Cortex of kidney (tissue), 1 donor: ENCODE data around the gene PDGFB.

ENCODE experiments used
- DNase-seq: peaks from one replicate; lab custom pipeline; 2025; lab: John Stamatoyannopoulos, UW

PDGFB gene

DNA sequence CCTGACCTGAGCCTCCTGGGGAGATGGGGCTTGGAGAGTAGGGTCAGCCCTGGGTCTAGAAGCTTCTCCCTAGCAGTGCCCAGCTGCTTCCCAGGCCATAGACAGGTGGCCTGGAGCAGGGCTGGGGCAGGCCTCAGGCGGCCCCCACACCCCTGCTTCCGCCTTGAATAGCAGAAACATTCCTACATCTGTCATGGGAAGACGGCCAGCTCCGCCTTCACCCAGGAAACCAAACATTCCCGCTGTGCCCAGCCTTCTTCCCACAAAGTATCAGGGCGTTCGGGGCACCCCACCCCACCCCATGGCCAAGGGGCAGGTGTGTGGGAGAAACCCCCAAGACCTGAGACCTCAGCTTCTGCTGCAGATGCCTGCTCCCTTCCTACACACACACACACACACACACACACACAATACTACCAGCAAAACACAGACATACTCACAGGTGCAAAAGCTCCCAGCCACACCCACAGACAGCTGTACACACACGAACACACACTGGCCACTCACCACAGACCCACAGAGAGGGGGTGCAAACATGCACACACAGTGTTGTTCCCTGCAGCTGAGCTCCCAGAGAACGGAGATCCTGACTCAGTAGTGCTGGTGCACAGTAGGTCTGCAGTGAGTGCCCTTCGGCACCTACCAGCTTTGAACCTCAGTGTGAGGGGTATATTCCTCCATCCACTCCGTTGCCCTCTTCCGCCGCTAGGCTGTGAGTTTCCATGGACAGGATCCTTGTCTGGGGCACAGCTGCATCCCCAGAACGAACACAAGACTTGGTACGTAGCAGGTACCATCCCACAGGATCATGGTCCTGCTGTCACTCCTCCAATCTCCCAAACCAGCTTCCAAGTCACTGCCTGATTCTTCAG lies 37.4 kb downstream of the PDGFB start:
- no peak for DNase-seq

DNA sequence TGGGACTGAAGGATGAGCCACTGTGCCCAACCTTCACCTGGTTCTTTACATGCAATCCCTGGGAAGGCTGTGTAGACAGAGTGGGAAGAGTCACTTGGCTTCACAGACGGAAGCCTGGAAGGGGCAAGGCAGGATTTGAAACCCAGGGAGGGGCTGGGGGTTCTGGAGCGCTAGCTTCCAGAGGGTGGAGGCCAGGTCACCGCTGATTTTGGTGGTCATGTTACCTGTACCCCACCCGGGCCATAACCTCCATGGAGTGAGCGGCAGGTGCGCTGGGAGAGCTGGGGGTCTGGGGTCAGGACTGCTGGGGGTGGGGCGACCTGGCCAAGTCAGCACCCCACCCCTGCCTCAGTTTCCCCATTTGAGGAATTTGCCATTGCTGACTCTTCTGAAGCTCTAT lies 38.3 kb downstream of the PDGFB start:
- no peak for DNase-seq

DNA sequence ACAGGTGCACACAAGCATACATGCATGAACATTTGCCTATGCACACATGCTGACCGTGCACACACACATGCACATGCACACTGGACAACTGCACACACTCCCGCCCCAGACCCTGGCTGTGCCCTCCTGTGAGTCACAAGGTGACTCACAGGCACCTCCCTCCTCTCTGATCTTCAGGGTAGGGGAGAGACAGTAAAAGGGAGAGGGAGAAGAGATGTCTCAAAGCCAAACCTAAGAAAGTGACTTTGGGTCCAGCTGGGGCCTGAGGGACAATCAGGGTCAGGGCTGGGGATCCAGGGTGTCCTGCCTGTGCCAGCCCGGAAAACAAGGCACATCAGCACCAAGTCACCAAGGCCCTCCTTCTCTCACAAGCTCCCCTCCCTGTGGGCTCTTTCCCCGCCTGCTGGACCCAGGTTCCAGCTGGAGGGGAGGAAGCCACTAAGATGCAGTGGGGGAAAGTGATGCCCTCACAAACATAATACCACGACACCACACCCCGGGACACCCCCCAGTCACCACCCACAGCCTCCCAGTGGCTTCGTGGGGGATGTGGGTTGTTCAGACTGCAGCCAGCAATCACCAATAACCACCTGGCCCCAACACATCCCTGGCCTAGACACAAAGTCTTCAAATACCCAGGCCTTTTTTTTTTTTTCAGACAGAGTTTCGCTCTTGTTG lies 39.3 kb downstream of the PDGFB start:
- DNase-seq = no peak

DNA sequence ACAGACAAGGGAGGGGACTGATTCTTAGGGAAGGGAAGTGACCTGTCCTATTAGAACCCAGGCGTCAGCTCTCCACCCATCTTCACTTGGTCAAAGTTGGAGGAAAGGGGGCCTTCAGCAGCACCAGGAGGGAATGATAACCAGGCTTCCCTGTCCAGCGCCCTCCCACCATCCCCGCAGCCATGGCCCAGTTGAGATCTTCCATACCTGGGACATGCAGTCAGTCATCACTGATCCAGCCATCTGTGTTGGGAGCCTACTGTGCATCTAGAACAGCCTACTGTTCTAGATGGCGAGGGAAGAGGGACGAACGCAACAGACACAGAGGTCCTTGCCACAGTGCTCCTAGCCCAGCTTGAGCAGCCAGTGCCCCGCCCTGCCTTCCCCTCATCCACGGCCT lies 40.6 kb downstream of the PDGFB start:
- no peak for DNase-seq

DNA sequence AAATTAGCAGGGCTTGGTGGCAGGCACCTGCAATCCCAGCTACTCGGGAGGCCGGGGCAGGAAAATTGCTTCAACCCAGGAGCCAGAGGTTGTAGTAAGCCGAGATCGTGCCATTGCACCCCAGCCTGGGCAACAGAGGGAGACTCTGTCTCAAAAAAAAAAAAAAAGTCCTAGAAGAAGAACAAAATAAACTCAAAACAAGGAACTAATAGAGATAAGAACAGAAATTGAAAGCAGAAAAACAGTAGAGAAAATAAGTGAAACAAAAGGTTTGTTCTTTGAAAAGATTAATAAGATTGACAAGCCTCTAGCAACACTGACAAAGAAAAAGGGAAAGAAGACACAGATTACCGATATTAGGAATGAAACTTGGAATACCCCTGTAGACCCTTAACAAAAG lies 47.2 kb downstream of the PDGFB start:
- DNase-seq = no peak

DNA sequence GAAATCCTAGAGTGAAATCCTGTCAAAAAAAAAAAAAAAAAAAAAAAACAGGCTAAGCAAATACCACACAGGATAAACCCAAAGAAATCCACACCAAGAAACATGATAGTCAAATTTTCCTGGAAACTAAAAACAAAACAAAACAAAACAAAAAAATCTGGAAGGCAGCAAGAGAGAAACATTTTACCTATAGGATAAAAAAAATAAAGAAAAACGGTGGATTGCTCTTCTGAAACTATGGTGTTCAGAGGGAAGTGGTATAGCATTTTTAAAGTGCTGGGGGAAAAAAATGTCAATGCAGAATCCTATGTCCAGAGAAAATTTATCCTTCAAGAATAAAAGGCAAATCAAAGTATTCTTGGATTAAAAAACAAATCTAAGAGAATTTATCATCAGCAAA lies 50.7 kb downstream of the PDGFB start:
- DNase-seq = no peak

DNA sequence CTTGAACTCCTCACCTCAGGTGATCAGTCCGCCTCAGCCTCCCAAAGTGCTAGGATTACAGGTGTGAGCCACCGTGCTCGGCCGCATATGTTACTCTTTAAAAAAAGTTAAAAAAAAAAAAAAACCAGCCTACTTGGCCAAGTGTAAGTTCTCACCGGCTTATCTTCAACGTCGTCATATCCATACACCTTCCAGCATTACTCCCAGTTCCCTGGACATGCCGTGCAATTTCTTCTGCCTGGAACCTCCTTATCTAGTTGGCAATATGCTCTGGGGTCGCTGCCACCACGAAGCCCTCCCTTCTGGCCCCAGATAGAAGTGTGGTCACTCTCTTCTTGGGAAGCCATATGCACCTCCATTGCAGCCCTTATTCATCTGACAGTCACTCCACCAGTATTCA lies 56.0 kb downstream of the PDGFB start:
- DNase-seq = no peak

DNA sequence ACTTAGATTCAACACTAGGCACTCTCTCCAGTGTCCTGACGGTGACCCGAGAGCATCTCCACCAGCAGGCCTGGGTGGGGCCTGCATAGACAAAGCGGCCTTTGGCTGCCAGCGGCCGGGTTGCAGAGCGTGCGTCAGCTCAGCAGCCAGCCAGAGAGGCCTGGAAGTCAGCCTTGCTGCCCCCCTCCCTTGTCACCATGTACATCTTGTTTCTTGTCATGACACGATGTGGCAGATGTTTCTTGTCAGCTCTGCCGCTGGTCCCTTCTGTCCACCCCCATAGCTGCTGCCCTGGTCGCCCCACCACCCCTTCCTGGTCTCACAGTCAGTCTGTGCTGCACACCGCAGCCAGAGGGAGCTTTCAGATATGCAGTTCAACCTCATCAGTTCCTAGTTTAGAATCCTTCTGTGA lies 59.2 kb downstream of the PDGFB start:
- DNase-seq = no peak

DNA sequence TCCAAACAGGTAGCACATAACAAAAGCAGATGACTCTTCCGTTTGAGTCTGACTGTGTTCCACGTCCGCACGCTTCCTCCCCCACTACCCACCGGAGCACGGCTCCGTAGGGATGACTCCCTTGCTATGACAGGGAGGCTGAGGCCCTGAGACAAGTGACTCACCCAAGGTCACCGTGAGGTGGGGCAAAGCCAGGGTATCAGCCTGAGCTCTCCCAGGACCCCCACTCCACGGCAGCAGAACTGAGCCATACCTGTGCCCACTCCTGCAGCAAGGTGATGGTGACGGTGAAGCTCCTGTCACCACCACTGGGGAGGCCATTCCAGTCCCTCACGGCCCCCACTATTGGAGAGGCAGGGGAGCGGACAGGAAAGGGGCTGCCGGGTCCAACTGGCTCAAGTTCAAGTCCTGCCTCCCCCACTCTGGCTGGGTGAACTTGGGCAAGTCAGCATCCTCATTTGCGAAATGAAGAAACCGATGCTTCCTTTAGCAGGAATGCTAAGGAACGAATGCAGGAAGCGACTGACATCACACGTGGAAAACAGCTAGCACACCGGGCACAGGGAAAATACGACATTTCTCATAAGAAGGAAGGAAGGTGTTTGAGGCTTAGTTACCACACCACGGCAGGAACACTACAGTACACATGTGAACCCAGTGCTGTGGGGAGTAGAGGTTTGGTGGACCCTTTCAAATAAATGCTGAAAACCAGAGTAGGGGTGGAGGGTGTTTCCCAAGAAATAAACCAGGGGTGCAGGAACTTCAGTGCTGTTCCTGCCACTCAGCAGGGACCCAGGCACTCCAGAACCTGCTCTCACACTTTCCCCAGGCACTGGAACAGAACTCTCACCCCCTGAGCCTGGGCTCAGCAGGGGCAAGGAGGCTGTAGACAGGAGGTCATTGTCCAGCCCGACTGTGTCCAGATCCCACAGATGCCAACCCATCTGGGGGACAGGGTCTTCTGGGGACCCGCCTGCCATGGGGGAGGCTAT lies 59.9 kb downstream of the PDGFB start:
- no peak for DNase-seq

DNA sequence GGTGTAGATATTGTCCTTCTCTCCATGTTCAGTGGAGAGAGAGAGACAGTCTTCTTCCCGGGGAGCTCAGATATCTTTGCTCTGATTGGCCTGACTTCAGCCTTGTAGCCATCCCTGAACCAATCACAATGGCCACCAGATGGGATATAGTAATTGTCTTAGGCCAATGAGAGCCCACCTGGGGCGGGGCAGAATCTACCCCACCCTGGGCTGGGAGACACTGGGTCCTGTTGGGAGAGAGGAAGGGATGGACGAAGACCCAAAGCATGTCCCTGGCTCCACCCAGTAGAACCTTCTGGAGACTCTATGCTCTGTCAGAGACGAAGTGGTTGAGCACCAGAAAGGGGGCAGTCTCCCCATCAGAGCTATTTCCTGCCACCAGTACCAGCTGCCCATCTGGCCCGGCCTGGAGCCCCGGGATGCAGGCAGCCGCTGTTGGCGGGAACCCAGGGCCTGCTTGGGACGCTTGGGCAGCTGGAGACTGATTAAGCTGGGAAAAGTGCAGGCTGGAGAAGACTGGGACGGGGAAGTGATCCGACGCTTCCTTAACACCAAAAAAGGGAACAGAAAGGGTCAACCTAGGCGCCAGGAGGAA lies 60.7 kb downstream of the PDGFB start:
- DNase-seq = no peak

DNA sequence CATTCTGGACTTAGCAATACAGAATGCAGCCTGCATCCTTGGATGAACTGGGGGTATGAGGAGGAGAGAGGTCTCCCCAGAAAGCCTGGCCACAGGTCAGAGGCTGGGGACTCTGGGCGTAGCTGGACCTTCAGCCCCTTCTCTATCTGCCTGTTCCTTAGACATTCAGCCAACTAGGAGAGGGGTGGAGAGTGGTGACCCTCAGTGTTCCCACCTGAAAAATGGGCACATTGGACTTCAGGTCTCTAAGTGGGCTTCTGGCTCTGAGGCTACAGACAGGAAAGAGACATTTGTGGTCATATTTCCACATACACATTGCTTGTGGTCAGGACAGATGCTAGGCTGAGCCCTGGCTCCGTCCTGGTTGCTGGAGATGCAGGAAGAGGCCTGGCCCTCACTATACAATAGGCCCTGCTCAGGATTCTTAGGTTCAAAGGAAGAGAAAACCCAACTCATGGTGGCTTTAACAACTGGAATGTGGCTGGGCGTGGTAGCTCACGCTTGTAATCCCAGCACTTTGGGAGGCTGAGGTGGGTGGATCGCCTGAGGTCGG lies 62.2 kb downstream of the PDGFB start:
- DNase-seq = no peak

DNA sequence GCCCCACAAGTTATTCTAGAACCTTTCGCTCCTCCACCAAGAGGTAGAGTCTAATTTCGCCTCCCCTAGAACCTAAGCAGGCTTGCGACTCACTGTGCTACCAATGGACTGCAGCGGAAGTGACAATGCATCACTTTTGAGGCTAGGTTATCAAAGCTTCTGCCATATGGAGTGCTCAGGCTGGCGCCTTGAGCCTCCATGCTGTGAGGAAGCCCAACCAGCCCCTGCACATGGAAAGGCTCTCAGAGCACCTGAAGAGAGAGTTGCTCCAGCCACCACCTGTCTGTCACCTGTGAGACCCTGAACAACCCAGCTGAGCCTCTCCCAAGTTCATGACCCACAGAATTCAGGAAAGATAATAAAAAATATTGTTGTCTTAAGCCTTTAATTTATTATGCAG lies 63.0 kb downstream of the PDGFB start:
- no peak for DNase-seq

DNA sequence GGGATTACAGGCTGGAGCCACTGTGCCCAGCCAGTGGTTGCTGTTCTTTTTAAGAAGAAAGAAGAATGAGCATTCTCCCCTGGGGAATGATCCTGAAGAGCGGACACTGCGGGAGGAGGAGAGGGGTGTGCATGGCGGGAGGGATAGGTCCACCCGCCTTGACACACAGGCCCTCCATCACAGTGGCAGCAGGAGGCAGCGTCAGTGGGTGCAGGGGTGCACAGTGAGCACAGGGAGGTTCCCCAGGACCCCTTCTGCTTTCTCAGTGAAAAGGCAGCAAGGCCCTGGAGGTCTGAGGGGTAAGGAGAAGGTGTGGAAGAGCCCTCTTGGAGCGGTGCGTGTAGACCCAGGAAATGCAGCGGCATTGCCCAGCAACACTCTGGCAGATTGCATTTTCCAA lies 63.4 kb downstream of the PDGFB start:
- DNase-seq = no peak

DNA sequence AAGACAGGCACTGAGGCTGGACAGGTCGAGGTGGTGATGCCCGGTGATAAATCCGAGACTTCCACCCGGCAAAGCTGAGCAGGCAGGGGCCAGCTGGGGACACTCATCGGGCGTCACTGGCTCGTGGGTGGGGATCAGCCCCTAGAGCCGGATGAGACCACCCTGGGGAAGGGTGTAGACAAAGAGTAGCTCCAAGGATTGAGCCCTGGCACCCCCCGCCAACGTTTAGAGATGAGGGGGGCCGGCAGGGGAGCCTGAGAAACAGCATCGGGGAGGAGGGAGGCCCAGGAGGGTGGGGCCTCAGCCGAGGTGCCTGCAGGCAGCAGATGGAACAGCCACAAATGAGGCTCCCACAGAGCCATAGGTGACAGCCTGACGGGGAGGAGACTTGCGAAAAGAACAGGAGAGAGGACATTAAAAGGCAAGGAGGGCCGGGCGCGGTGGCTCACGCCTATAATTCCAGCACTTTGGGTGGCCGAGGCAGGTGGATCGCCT lies 64.9 kb downstream of the PDGFB start:
- no peak for DNase-seq

DNA sequence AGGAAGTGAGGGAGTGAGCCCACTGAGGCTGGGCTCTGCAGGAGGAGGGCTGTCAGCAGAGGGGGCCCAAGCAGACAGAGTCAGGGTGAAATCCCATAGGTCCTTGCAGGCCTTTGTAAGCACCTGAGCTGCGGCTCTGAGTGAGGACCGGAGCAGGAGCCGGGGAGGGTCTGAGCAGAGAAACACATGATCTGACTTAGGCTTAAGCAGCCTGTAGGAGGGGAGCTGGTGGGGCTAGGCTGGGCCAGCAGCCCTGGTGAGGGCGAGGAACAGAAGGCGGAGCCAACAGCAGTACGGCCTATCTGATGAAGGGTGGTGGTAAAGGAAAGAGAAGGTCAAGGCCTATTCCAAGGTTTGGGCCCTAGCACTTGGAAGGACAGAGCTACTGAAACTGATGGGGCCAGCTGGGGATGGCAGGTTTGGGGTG lies 65.4 kb downstream of the PDGFB start:
- DNase-seq = no peak

DNA sequence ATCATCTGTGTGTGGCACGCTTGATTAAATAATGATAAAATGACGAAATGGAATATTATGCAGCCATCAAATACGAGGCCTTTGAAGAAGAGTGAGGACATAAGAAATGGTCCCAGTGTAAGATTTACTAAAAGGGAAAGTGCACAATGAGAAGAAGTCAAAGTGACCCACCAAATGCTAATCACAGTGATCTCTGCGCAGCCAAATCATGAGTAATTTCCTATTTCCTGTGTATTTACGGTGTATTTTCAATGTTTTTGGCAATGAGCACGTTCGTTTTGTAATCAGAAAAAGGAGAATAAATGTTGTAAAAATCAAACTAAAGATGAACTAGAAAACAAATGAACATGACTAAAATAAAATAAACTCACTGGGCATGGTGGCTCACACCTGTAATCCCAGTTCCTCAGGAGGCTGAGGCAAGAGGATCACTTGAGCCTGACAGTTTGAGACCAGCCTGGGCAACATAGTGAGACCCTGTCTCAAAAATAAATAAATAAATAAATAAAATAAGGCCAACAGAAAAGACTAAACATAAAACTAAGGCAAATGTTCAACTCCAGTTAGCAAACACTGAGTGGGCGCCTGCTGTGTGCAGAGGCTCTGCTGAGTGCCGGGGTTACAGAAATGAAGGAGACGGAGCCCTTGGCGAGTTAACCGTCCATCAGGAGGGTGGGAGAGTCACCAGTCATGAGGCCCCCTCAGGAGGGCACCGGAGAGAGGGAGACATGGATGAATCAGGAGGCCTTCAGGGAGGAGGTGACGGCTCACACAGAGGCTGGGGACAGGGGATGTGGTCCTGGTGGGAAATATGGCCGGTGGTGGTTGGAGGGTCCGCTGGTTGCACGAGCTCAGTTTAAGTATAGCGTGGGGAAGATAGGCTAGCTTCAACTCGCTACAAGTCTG lies 66.3 kb downstream of the PDGFB start:
- no peak for DNase-seq

DNA sequence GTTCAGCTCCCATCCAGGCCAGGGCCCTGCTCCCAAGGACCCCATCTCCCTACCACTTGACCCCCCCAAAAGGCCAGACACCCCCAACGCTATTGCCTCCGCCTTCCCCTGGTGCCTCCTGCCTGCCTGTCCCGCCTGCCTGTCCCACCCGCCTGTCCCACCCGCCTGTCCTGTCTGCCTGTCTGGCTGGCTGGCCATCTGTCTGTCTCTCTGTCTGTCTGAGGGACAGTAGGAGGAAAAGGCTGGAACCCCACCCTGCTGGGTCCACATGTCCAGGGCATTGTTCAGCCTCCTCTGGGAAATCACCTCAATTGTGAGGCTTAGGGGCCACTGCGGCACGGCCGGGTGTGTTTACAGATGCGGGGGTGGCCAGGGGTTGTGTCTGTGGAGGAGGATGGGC lies 67.0 kb downstream of the PDGFB start:
- DNase-seq = no peak

DNA sequence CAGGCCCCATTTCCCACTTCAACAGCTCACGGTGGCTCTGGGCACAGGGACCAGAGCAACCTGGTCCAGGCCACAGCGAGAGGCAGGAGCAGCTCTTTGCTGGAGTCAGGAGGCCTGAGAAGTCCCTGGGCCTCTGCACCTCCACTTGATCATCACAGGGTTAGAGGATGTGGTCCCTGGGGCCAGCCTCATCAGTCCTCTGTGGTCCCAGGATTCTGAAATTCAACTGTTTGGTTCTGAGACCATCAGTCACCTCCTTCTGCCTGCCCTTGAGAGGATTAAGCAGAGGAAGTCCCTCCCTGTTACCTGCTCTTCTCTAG lies 67.4 kb downstream of the PDGFB start:
- DNase-seq = no peak

DNA sequence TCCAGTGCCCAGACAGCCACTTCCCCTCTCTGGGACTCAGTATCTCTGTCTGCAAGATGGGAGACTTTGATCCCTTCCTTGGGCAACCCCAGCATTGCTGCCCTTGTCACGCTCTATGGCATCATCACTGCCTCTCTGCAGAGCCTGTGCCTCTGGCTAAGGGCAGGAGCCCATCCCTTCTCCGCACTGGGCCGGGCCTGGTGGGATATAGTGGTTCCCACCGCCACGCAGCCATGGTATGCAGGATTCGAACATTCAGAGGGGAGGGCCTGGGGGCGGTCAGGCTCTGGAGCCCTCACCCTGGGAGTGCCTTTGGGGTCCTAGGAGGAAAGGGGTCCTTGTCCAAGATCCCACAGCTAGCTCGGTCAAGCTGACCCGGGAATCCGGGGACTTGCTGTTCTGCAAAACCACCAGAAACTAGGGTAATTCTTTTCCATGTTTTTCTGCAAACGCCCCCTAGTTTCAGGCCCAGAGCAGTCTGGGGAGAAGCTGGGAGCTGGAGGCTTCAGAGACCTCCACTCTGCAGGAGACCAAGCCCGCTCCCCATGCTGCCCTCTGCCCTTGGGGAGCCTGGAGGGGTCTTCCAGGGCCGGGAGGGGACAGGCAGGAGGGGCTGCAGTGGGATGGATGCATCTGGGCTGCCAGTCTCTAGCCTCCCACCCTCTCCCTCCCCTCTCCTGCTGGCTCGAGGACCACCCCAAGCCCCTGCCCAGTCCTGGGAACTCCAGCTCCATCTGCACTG lies 67.9 kb downstream of the PDGFB start:
- DNase-seq = no peak
